ENCODE results near the gene MYMK.

The MYMK gene

DNA sequence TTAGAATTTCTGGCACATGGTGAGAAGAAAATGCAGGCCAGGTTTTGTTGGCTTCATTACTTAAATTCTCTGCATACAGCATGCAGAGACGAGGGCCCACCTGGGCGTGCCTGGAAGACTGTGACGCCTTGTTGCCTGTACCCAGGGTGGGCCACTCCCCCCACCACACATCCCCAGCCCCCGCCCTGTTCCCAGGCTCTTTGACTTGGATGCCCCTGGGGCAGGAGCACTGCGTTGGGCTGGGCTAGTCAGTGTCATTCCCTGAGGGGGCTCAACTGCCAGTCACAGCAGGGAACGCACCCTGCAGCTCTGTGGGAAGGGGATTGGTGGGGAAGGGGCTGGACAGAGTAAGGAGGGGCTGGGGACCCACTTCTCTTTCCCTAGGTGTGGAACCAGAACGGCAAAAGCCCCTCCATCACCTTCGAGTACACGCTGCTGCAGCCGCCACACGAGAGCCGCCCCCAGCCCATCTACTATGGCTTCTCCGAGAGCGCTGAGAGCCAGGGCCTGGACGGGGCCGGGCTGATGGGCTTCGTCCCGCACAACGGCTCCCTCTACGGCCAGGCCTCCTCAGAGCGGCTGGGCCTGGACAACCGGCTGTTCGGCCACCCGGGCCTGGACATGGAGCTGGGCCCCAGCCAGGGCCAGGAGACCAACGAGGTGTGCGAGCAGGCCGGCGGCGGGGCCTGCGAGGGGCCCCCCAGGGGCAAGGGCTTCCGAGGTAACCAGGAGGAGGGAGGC, 29.4 kb upstream of the MYMK start:
- no peaks in the 10 kb centered on the region for H3K9me3 ChIP-seq (replicated peaks in 1 of 11)
- H3K9ac ChIP-seq: 0 out of 22 replicates have a peak overlapping the region, but pooled peaks of 3 of the 11 experiments have one; percentile 2 to 18 (median 5)
- peak overlapping the region in 4 of 11 experiments; percentile 15 to 96 (median 56); a peak in 6 of 22 replicates for H3K4me2 ChIP-seq
- no peak overlapping the region for H3K4me3 ChIP-seq
- TF ChIP-seq Cebpa-rat (IDR thresholded peaks at IDR 0.05): no peak
- no peaks in the 10 kb centered on the region for H3K36me3 ChIP-seq
- peak overlapping the region in 4 of 11 experiments; percentile 17 to 97 (median 34); a peak in 5 of 22 replicates for H3K27ac ChIP-seq
- peaks cover 35 to 80% (median 64%) of the 10 kb centered on the region in 10 experiments for H3K4me1 ChIP-seq
- no peaks in the 10 kb centered on the region; a peak in 1 of 22 replicates for H4K20me1 ChIP-seq
- H3K27me3 ChIP-seq: peaks cover 0 to 18% (median 0%) of the 10 kb centered on the region in 11 experiments; a peak in 3 of 22 replicates

DNA sequence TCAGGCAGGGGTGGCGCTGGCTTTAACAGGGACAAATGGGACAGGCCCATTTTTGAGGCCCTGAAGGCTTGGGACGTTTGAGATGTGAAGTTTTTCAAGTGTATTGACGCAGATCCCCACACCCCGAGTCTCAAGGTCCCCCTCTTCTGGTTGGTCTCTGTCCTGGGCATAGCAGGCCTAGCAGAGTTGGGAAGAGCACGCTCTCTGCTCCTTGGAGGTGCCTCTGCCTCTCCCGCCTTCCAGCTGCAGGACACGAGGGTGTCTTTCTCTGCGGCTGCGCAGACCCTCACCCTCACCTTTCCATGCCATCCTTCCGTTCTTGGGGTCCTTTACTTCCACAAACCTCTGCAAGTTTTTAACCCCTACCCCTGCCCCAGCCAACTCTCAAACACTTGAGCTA, 28.4 kb upstream of the MYMK start:
- Histone ChIP-seq H3K27me3 (peaks cover 0 to 18% (median 0%) of the 10 kb centered on the region in 11 experiments; a peak in 3 of 22 replicates), H3K4me2 (peak overlapping the region in 4 of 11 experiments; percentile 7 to 96 (median 52); a peak in 2 of 22 replicates), H3K27ac (peak overlapping the region in 1 of 11 experiments; percentile 24; a peak in 1 of 22 replicates), H3K9me3 (replicated peaks in 1 of 11) (no peaks in the 10 kb centered on the region), H3K4me1 (peaks cover 25 to 80% (median 61%) of the 10 kb centered on the region in 10 experiments), H3K4me3 (no peak overlapping the region), H3K36me3 (no peaks in the 10 kb centered on the region), H3K9ac (0 out of 22 replicates have a peak overlapping the region, but pooled peaks of 2 of the 11 experiments have one; percentile 5 to 18), H4K20me1 (no peaks in the 10 kb centered on the region; a peak in 1 of 22 replicates)
- no peak for TF ChIP-seq Cebpa-rat (IDR thresholded peaks at IDR 0.05)

DNA sequence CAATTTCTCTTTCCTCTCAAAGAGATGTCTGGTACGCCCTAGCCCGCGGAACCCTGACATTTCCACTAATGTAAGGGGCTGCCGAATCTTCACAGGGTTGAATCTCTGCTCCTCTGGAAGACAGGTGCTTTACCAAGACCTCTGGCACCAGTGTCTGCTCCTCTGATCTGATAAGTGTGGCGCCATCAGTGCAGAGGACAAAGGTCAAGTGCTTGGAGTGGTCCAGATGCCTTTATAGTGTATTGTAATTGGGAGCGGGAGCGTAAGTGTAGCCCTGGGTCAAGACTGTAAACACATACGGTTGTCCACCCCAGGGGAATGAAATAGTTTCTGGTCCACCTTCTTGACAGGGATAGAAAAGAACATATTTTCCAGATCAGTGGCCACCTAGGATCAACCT, 27.5 kb upstream of the MYMK start:
- H3K4me3 ChIP-seq: no peak overlapping the region

GRCh38 chr9:133551446-133551845, 26.7 kb upstream of the MYMK start:
- Histone ChIP-seq H4K20me1 (peaks cover 0 to 1% (median 0%) of the 10 kb centered on the region in 11 experiments; a peak in 1 of 22 replicates), H3K4me1 (peaks cover 8 to 65% (median 46%) of the 10 kb centered on the region in 10 experiments), H3K36me3 (no peaks in the 10 kb centered on the region), H3K4me2 (no peak overlapping the region), H3K27ac (no peak overlapping the region), H3K9me3 (replicated peaks in 1 of 11) (no peaks in the 10 kb centered on the region), H3K27me3 (peaks cover 0 to 7% (median 0%) of the 10 kb centered on the region in 11 experiments; a peak in 2 of 22 replicates), H3K4me3 (no peak overlapping the region), H3K9ac (no peak overlapping the region)
- TF ChIP-seq Cebpa-rat (IDR thresholded peaks at IDR 0.05): no peak

More for the DNA sequence above, 27.5 kb upstream of the MYMK start:
- H3K27me3 ChIP-seq: peaks cover 0 to 15% (median 0%) of the 10 kb centered on the region in 11 experiments; a peak in 3 of 22 replicates
- H3K4me2 ChIP-seq: no peak overlapping the region
- H3K4me1 ChIP-seq: peaks cover 16 to 73% (median 53%) of the 10 kb centered on the region in 10 experiments
- TF ChIP-seq Cebpa-rat (IDR thresholded peaks at IDR 0.05): no peak
- no peak overlapping the region for H3K27ac ChIP-seq
- H3K9me3 ChIP-seq (replicated peaks in 1 of 11): no peaks in the 10 kb centered on the region
- no peak overlapping the region for H3K9ac ChIP-seq
- H4K20me1 ChIP-seq: no peaks in the 10 kb centered on the region; a peak in 1 of 22 replicates
- H3K36me3 ChIP-seq: no peaks in the 10 kb centered on the region

DNA sequence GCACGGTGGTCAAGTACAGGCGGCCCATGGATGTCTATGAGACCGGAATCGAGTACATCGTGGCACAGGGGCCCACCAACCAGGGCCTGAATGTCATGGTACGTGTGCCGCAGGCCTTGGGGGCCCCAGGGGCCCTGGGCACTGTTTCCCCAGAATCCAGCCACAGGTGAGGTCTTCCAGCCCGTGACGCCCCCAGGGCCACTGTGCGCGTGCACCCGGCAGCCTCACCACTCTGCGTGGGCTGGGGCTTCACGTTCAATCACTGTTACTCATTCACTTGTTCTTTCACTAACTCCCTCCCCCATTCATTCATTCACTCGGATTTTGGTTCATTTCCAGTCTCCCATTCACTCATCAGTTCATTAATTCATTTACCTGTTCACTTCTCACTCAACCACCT, 22.4 kb upstream of the MYMK start:
- H3K27ac ChIP-seq: no peak overlapping the region
- H3K4me2 ChIP-seq: no peak overlapping the region
- no peaks in the 10 kb centered on the region for H3K36me3 ChIP-seq
- H3K9me3 ChIP-seq (replicated peaks in 1 of 11): no peaks in the 10 kb centered on the region
- peaks cover 0 to 4% (median 0%) of the 10 kb centered on the region in 11 experiments; a peak in 2 of 22 replicates for H4K20me1 ChIP-seq
- no peak for TF ChIP-seq Cebpa-rat (IDR thresholded peaks at IDR 0.05)
- H3K9ac ChIP-seq: no peak overlapping the region
- H3K4me3 ChIP-seq: no peak overlapping the region
- H3K27me3 ChIP-seq: no peaks in the 10 kb centered on the region
- peaks cover 0 to 42% (median 28%) of the 10 kb centered on the region in 10 experiments; a peak in 18 of 20 replicates for H3K4me1 ChIP-seq

- no peak overlapping the region for H3K27ac ChIP-seq
- no peaks in the 10 kb centered on the region for H3K36me3 ChIP-seq
- H3K9ac ChIP-seq: no peak overlapping the region
- no peaks in the 10 kb centered on the region for H3K27me3 ChIP-seq
- H3K4me1 ChIP-seq: peaks cover 0 to 43% (median 29%) of the 10 kb centered on the region in 10 experiments; a peak in 18 of 20 replicates
- no peak overlapping the region for H3K4me3 ChIP-seq
- H3K9me3 ChIP-seq (replicated peaks in 1 of 11): no peaks in the 10 kb centered on the region
- H4K20me1 ChIP-seq: peaks cover 0 to 4% (median 0%) of the 10 kb centered on the region in 11 experiments; a peak in 2 of 22 replicates
- no peak for TF ChIP-seq Cebpa-rat (IDR thresholded peaks at IDR 0.05)
- H3K4me2 ChIP-seq: no peak overlapping the region
Observed at GRCh38 chr9:133546287-133546680, 21.5 kb upstream of the MYMK start.

- H3K36me3 ChIP-seq: no peaks in the 10 kb centered on the region
- peaks cover 0 to 4% (median 0%) of the 10 kb centered on the region in 11 experiments; a peak in 2 of 22 replicates for H4K20me1 ChIP-seq
- TF ChIP-seq Cebpa-rat (IDR thresholded peaks at IDR 0.05): no peak
- peaks cover 0 to under 1% (median 0%) of the 10 kb centered on the region in 11 experiments; a peak in 3 of 22 replicates for H3K27me3 ChIP-seq
- H3K4me1 ChIP-seq: peaks cover 5 to 46% (median 32%) of the 10 kb centered on the region in 10 experiments
- H3K9me3 ChIP-seq (replicated peaks in 1 of 11): no peaks in the 10 kb centered on the region
- no peak overlapping the region for H3K27ac ChIP-seq
- no peak overlapping the region for H3K4me2 ChIP-seq
- H3K4me3 ChIP-seq: no peak overlapping the region
- H3K9ac ChIP-seq: no peak overlapping the region
Observed at GRCh38 chr9:133545494-133546286, 20.9 kb upstream of the MYMK start.

GRCh38 chr9:133543772-133544467, 19.2 kb upstream of the MYMK start:
- Histone ChIP-seq H3K27me3 (peaks cover 2 to 18% (median 13%) of the 10 kb centered on the region in 11 experiments; a peak in 21 of 22 replicates), H3K27ac (no peak overlapping the region), H4K20me1 (peaks cover 0 to 4% (median 0%) of the 10 kb centered on the region in 11 experiments; a peak in 1 of 22 replicates), H3K4me1 (peaks cover 22 to 47% (median 33%) of the 10 kb centered on the region in 10 experiments), H3K9ac (no peak overlapping the region), H3K36me3 (no peaks in the 10 kb centered on the region), H3K4me3 (no peak overlapping the region), H3K9me3 (replicated peaks in 1 of 11) (no peaks in the 10 kb centered on the region), H3K4me2 (peak overlapping the region in 5 of 11 experiments; percentile 11 to 29 (median 25); a peak in 6 of 22 replicates)
- TF ChIP-seq Cebpa-rat (IDR thresholded peaks at IDR 0.05): no peak

All from BLaER1 treated with 17β-estradiol and CSF1 and Interleukin-3, amounts not matched to agents 10 nM and 100 nM (cell line).